NOMO-1 (cell line): ENCODE measurements around the gene ACSL1.
"Not testable (repeated sequence)": the region's sequence is repeated elsewhere in the genome, so short reads cannot be mapped to it uniquely, and the experiment has no call there.

Experiments
- DNase-seq, 2 experiments: peaks; one replicate each; lab custom pipeline; 2025; ENCODE audit not compliant: unreplicated experiment in 2 of 2; lab: John Stamatoyannopoulos, UW

Gene ACSL1

DNA sequence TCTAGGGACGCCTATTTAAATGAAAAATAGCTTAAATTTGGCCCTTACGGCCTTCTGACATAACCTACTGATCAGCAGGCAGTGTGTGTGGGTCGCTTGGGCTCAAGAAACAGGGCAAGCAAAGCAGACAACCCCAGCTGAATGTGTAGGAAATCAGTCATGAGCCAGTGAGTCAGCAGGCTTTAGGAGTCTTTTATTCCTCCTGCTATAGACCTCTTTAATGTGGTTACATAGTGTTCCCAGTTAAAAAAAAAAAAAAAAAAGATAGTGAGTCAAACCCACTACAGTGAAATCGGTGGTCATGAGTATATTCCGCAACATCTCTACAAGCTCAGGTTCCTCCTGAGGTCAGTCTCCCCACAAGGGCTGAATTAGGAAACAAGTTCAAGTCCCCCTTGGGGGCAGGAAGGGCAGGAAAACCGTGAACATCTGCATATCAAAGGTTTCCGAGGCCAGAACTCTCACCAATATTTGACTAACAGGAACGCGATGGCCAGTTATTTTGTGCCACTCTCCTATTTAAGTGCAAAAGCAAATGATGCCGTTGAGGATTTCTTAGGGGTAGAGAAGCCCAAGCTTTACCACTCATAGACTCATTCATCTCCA is 32.7 kb downstream of the ACSL1 start:
- peak; percentile 58 to 94 for DNase-seq

DNA sequence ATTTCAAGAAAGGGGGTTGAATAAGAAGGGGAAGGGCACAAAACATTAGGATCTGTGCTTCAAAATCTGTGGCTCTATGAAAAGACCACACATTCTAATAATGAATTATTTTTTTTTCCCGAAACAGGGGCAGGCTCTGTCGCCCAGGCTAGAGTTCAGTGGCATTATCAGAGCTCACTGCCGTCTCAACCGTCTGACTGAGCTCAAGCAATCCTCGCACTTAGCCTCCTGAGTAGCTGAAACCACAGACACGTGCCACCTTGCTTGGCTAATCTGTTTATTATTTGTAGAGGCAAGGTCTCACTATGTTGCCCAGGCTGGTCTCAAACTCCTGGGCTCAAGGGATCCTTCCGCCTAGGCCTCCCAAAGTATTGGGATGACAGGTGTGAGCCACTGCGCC is 33.4 kb downstream of the ACSL1 start:
- DNase-seq = no peak

DNA sequence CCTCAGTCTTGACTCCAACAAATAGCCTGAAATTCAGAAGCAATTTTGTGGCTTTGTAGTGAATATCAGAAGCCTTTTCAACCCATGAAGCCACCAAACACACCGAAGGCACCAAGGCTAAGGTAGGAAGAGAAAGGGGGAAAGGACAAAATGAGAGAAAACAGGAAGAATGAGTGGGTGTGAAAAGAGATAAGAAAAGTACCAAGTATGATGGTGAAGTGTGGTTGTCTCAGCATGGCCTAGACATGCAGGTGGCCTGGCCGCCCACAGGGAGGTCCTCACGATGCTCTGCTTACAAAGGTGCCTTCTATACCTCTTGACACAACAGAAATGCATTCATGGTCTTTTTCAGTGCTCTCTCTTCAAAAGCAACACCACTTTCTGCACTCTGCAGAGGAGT is 34.9 kb downstream of the ACSL1 start:
- DNase-seq = no peak

DNA sequence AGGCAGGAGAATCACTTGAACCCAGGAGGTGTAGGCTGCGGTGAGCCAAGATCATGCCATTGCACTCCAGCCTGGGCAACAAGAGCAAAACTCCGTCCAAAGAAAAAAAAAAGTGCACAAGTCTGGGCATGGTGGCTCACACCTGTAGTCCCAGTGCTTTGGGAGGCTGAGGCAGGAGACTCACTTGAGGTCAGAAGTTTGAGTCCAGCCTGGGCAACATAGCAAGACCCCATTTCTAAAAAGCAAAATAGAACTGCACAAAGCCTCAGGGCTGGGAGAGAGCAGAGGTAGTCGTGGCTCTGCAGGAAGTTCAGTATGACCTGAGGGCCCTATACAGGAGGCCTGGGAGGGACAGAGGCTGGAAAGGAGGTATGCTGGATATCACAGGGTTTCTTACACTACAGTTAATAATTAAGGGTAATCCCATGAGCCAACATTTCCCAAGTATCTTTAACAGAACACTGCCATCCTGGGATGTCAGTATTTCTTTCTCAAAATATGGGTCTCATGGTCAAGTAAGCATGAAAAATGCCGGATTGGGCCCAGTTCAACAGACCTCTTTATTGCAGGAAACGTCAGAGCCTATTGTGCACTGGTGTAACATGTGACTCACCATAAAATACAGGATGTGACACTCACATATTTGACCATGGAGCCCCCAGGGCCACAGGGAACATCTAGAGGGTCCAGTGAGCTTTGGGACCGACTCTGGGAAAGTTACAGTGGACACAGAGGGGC is 37.8 kb downstream of the ACSL1 start:
- no peak for DNase-seq

DNA sequence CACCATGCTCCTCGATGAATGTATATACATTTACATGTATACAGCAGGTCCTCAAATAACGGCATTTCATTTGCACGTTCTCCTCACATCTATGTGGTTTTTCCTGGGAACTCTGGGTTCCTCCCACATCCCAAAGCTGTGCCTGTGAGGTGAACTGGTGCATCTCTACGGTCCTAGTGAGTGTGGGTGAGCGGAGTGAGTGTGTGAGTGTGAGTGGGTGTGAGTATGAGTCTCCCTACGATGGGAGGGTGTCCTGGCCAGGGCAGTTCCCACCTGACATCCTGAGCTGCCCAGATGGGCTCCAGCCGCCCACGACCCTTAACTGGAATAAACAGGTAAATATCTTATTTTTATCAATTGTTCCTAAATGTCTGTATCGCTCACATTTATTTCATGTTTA is 40.0 kb downstream of the ACSL1 start:
- no peak for DNase-seq

DNA sequence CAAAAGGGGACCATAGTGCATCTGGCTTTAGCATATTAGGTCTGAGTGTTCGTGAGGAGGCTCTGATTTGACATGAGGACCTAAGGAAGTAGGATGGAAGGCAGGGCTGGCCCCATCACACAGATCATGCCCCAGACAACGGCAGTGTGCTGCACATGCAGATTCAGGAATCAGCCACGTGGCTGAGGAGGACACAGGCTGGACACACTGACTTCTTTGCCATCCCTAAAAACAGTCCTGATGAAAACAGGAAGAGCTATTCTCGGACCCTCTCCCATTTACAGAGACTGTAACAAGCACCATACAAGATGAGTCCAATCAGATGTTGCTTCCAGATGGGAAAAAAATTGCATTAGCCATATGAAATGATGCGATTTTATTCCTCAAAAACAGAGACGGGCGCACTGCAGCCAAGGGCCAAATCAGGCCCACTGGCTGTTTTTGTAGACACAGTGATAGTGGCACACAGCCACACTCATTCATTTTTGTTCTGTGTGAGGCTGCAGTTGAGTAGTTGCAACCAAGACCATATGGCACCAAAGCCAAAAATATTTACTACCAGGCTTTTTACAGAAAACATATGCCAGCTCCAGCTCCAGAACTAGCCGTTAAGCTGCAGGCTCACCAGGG is 41.0 kb downstream of the ACSL1 start:
- no peak for DNase-seq

DNA sequence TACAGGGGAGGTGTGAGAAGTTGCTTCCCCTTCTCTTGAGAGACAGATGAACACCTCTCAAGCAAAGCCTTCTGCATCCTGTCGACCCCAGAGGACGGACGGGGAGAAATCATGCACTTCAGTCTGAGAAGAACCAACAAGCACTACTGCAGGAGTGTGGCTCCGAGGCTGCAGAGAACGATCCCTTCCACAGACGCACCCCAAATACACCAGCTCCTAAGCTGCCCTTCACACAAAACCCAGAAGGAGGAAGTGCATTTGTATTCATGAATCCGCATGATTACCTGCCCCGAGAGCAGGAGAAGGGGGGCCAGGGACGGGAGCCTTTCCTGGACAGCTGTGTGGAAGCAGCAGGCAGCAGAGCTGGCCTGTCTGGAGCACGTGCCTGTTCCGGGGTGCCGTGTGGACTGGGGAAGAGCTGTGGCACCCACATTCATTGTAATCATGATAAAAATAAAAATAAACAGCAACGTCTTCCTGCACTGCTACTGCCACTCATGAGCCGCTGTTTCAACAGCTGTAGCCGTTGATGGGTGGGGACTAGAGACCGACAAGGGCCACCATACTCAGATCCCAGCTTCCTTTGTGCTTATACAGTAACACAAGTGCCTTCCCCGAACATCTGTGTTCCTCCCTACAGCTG is 42.9 kb downstream of the ACSL1 start:
- peak; percentile 16 to 29 for DNase-seq

DNA sequence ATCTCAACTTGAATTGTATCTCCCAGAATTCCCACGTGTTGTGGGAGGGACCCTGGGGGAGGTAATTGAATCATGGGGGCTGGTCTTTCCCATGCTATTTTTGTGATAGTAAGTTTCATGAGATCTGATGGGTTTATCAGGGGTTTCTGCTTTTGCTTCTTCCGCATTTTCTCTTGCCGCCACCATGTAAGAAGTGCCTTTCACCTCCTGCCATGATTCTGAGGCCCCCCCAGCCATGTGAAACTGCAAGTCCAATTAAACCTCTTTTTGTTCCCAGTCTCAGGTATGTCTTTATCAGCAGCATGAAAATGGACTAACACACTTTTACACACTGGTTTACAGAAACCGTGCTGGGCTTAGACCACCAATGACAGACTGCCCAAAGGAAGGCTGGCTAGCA is 46.6 kb downstream of the ACSL1 start:
- not testable (repeated sequence) for DNase-seq

DNA sequence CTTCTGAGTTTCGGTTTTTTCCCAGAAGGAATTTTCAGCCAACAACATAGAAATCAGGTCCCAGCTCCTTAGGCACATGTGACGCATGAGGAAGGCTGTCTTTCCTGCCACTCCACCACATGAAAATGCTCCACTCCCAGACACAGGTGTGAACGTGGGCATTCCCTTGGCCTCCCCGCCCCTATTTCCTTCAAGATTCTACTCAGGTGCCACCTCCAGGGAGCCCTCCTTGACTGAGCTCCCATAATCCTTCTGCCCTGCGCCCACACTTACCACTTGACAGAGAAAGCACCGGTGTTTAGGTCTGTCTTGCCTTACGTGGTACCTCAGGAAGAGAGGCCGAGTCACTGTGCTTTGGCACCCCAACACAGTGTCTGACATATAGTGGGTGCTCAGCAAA is 47.4 kb downstream of the ACSL1 start:
- no peak for DNase-seq

DNA sequence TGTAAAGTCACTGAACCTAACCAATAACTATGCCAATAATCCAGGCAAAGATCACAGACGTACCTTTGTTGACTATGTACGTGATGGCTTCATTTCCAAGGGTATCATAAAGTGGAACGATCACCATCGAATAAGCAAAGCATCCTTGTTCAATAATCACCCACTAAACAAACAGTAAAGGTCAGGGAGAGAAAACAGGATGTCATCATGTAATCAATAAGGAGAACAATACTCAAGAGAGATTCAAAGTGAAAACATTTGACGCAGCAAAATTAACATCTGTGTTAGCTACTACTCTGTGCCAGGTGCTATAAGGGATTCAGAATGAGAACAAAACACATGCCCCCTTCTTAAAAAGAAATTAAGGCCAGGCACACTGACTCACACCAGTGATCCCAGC is 48.9 kb downstream of the ACSL1 start:
- no peak for DNase-seq

DNA sequence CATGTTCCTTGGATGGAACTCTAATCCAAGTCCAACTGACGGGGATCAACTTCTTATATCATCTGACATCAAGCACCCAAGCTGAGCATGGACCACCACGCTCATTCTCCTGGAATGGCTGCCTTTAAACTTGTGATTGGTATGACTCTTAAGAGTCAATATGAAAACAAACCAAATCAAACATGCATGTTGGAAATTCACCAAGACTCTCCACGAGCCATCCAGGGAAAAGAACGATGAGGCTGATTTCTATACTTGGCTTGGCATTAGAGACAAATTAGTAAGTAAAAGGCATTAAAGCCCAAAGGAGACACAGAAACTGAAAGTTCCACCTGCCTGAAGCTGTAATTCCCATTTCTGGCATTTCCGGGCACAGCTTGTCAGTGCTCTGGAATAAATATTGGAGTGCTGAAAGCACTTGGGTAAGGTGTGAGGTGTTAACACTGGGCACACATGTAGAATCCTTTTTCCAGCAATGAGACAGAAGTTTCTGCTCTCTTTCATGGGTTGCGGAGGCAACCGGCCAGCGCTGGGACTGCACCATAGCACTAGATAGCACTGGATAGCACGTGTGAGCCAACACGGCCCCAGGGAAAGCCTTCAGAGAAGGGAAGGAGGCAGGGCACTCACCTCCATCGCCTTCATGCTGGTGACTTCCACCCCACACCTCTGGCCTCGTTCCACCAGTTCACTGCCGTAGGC is 49.8 kb downstream of the ACSL1 start:
- no peak for DNase-seq

DNA sequence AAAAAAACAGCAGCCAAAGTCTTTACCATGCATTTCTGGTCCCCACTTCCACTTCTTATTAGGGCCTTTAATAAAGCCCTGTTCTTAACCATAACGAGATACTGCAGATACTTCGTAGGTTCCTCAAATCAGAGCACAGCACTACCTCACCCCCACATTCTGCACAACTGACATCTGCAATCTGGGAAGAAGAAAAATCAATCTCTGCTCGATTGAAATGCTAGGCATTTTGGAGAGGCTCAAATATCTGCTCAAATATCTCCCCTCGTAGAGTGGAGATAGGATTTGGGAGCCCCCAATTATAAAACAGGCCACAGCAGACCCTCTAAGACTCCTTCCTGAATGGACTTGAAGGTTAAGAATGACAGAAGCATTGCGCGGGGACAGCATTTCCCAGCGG is 51.6 kb downstream of the ACSL1 start:
- no peak for DNase-seq

DNA sequence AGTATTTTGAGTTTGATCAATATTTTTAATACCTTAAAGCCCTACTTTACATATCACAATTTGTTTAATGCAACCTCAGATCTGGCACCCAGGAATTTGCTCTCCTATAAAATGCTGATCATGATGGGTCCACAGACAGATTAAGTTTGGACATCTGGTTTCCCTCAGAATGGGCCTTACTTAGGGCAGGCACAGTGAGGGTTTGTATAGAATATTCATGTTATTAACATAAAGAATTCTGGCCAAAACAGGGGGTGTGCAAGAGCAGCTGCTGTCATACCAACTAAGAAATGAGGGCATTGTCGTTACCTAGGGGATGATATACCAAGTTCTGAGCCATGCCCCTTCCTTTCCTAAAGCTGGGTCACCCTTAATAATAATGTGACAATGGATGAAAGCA is 54.4 kb downstream of the ACSL1 start:
- no peak for DNase-seq

DNA sequence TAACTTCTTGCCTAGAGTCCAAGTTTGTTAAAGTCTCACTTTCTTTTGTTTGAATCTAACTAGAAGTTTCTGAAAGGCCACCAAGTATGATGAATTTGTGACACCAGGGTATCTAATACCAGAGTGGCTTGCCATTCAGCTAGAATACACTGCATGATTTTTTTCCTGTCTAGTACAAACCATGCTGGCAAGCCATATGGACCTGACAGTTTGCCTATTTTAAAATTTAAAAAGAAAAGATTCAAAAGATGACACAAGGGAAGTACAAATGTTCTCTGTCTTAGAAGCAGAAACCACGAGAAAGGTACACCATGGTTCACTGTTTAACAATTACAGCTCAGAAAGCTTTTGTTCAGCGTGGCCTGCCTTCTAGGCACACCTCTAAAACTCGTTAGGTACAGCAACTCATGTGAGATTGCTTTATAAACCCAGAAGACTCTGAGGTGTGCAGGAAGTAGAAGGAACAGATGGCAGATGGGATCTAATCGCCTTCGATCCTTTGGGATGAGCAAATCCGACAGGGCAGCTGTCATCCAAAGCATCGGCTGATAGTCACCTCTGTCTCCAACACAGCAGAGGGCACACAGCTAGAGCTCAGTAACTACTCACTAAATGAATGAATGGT is 56.5 kb downstream of the ACSL1 start:
- no peak for DNase-seq

DNA sequence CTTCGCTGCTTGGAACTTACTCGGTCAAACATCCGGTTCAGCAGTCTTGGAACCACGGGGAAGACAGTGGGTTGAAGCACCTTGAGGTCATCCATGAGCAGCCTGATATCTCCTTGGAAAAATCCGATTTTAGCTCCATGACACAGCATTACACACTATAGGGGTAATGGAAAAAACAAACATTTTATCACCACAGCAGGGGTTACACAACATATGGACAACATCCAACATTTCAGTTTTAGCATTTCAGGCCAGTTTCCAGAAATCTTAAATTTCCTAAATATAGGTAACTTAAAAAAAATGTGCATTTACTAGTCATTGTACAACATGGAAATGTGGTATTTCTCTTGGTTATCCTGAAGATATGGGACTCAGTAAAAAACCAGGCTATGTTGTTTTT is 57.5 kb downstream of the ACSL1 start:
- no peak for DNase-seq

DNA sequence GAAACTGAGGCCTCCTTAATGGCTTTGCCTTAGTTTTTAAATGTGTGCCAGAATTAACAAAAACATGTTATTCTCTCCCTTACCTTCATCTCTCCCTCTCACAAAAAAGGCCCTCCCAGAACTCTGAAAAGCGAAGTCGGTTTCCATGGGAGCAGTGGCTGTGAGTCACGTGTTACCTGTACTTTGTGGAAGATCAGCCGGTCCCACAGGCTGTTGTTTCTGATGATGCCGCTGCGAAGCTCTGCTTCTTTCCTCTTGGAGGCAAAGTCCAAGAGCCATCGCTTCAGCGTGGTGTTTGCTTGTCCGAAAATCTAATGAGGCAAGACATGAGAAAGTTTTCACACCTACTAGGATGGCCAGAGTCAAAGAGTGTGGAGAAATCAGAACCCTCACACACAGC is 59.3 kb downstream of the ACSL1 start:
- DNase-seq = no peak

DNA sequence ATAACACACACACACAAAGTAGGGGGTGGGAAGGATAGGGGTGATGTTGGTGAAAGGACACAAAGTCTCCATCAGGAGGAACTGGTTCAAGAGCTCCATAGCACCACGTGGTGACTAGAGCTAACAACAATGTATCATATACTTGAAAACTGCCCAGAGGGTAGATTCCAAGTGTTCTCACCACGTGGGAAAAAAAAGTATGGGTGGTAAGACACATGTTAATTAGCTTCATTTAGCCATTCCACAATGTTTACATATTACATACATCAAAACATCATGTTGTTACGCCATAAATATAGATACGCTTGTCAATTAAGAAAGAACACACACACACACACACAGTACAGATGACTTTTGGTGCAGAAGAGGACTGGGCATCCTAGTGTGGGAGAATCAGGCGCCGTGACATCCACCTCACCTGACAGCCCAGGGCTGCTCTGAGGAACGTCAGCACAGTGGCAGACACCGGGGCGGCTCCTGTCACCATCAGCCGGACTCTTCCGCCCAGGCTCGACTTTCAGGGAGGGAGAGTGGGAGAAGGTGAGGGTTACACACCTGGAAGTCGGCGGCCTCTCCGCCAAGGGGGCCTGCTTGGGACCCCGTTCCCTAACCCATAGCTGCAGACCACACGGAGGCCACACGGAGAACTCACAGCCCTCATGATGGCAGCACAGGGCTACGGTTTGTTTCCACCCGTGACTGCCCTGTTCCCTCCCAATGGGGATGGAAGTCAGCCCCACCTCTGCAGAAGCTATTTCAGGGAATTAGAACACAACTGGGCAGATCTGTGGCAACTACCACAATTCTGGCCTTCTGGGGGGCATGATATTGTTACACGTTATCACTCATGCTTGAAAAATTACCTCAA is 60.1 kb downstream of the ACSL1 start:
- DNase-seq = no peak

DNA sequence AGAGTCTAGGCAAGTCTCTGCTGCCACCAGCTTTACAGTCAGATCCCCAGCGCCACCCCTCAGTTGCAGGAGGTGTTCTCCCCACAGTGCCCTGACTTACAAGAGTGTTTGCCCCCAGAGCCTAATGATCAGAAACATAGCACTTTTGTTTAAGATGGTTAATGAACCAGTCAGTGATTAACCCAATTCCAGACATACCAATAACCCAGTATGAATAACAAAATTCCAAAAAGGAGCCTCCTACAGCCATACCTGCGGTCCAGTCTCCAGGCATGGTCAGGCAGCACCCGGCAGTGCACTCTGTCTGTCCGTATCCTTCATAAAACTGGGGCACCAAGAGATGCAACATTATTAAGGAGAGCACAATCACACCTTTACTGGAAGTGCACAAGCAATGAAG is 61.2 kb downstream of the ACSL1 start:
- no peak for DNase-seq

DNA sequence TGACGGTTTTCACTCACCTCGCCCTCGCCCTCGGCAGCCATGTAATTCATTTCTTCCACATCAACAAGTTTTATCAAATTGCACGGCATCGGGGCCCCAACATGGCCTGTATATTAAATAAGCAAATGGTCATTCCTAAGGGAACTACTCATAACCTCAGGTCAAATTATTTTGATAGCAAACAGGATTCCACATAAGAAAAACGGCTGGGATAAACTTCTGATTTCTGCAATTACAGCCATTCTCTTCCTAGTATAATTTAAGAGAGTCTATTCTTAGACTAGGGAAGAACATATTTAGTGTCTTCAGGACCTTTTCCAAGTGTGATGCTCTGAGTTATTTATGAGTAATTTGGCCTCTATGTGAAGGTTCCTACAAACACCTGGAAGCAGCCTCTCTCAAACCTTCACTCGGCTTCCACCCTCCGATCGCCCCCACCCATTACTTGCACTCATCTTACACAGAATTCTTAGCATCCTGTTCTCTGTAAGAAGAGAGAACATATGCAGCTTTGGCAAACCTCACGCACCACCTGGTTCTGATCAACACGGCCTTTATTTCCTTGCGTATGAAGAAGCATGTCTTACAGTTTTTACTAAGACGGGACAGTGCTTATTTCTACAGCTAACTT is 62.5 kb downstream of the ACSL1 start:
- no peak for DNase-seq
